CD4-positive, alpha-beta T cell treated with Interleukin-17A for 4 hours (primary cell): ENCODE results near the gene LMO3.

Experiments used
- DNase-seq: peaks from one replicate; pipeline ENCODE4 v3.0.0-alpha.2; 2020; ENCODE audit warnings: mixed read lengths

The LMO3 gene

GRCh38 chr12:16606117-16606200 is at the start of gene LMO3:
Gene LMO3 (minus strand): TSS chr12:16606162. CDS start chr12:16600860, 5,302 bp downstream.
- DNase-seq, result no peak

- no peak for DNase-seq
Observed at GRCh38 chr12:16636435-16637055, 30.6 kb upstream of the LMO3 start.

GRCh38 chr12:16634786-16635185 is 28.8 kb upstream of the LMO3 start:
- no peak for DNase-seq

GRCh38 chr12:16626991-16627390 is 21.0 kb upstream of the LMO3 start:
- no peak for DNase-seq

GRCh38 chr12:16622338-16622737 is 16.4 kb upstream of the LMO3 start:
- DNase-seq, result no peak

- DNase-seq, result no peak
Observed at GRCh38 chr12:16619537-16619936, 13.6 kb upstream of the LMO3 start.

GRCh38 chr12:16618256-16618655 is 12.3 kb upstream of the LMO3 start:
- no peak for DNase-seq

GRCh38 chr12:16613199-16613598 is 7.2 kb upstream of the LMO3 start:
- DNase-seq, result no peak

- DNase-seq, result no peak
Observed at GRCh38 chr12:16612647-16613046, 6.7 kb upstream of the LMO3 start.

- no peak for DNase-seq
Observed at GRCh38 chr12:16611146-16611545, 5.2 kb upstream of the LMO3 start.

GRCh38 chr12:16610743-16611142 is 4.8 kb upstream of the LMO3 start:
- no peak for DNase-seq

GRCh38 chr12:16610001-16610585 is 4.1 kb upstream of the LMO3 start:
- no peak for DNase-seq

GRCh38 chr12:16608946-16609539 is 3.1 kb upstream of the LMO3 start:
- DNase-seq, result no peak

- no peak for DNase-seq
Observed at GRCh38 chr12:16607906-16608775, 2.2 kb upstream of the LMO3 start.

- DNase-seq, result no peak
Observed at GRCh38 chr12:16606991-16607390, 1.0 kb upstream of the LMO3 start.

- no peak for DNase-seq
Observed at GRCh38 chr12:16606201-16606849, 363 bp upstream of the LMO3 start.

GRCh38 chr12:16605642-16606116 is 283 bp downstream of the LMO3 start:
- DNase-seq, result no peak

GRCh38 chr12:16604596-16605252 is 1.2 kb downstream of the LMO3 start:
- DNase-seq, result no peak

GRCh38 chr12:16603916-16604575 is 1.9 kb downstream of the LMO3 start:
- no peak for DNase-seq

GRCh38 chr12:16603260-16603915 is 2.6 kb downstream of the LMO3 start:
- DNase-seq, result no peak

GRCh38 chr12:16602412-16602811 is 3.5 kb downstream of the LMO3 start:
- no peak for DNase-seq

- no peak for DNase-seq
Observed at GRCh38 chr12:16600525-16600924, 5.4 kb downstream of the LMO3 start.
